ENCODE results near the gene WDR5. TPM values are rescaled to one million over a fixed set of nuclear protein-coding genes. Genes with fewer than 3 reads are reported as not detected.

WDR5 gene
- total and polyA plus RNA-seq, 2 of the 13 experiments (the other 11 are each of a cell fraction or from before 2014, with no cell fraction given): 34.3 TPM

- TF ChIP-seq HNF1A (IDR thresholded peaks at IDR 0.05; ENCODE audit: low read depth) (0 out of 2 replicates have a peak, but pooled peaks have one; percentile 17), HNF1A (CRISPR knock-in tag; IDR thresholded peaks at IDR 0.05; ENCODE audit: borderline replicate concordance) (peak; percentile 61; the same call in 1 of the 2 replicates), SALL1 (CRISPR knock-in tag; IDR thresholded peaks at IDR 0.05) (peak; percentile 82), ZNF451 (CRISPR knock-in tag; IDR thresholded peaks at IDR 0.05) (peak; percentile 90), ZBTB8A (CRISPR knock-in tag; IDR thresholded peaks at IDR 0.05; ENCODE audit: borderline replicate concordance, low read depth) (no peak), ZNF430 (CRISPR knock-in tag; IDR thresholded peaks at IDR 0.05) (no peak), ZNF687 (CRISPR knock-in tag; IDR thresholded peaks at IDR 0.05) (peak; percentile 94), PRDM4 (CRISPR knock-in tag; IDR thresholded peaks at IDR 0.05; ENCODE audit: borderline replicate concordance) (no peak), ZNF850 (CRISPR knock-in tag; conservative IDR thresholded peaks at IDR 0.05) (0 out of 2 replicates have a peak, but pooled peaks have one; percentile 60), ZNF225 (CRISPR knock-in tag; IDR thresholded peaks at IDR 0.05) (peak; percentile 32; the same call in 1 of the 2 replicates), GATAD2A (CRISPR knock-in tag; IDR thresholded peaks at IDR 0.05) (peak; percentile 36; the same call in 1 of the 2 replicates), ATF7-NPFF (CRISPR knock-in tag; IDR thresholded peaks at IDR 0.05; ENCODE audit: low read depth) (peak; percentile 65; the same call in 1 of the 2 replicates), ZMYM4 (CRISPR knock-in tag; IDR thresholded peaks at IDR 0.05) (peak; percentile 65; the same call in 1 of the 2 replicates)
These were observed 40.1 kb downstream of the WDR5 start (continued) for GRCh38 chr9:134175808-134176598.
